Stimulated activated CD4-positive, alpha-beta T cell treated with anti-CD3 and anti-CD28 coated beads, TNF-alpha, amount 100 ng/mL, for 1 hour (primary cell): Measurements from ENCODE around the gene RUSC2.
"Not testable (repeated sequence)": the region's sequence is repeated elsewhere in the genome, so short reads cannot be mapped to it uniquely, and the experiment has no call there.

Experiments
- DNase-seq, 3 donors: peaks; one replicate each; pipeline ENCODE4 v3.0.0-alpha.2; 2020; ENCODE audit warnings: low read depth in 3 of 3, low spot score in 1 of 3

RUSC2 gene

GRCh38 chr9:35519692-35520363 lies 29.9 kb downstream of the RUSC2 start:
- DNase-seq: no peak

DNA sequence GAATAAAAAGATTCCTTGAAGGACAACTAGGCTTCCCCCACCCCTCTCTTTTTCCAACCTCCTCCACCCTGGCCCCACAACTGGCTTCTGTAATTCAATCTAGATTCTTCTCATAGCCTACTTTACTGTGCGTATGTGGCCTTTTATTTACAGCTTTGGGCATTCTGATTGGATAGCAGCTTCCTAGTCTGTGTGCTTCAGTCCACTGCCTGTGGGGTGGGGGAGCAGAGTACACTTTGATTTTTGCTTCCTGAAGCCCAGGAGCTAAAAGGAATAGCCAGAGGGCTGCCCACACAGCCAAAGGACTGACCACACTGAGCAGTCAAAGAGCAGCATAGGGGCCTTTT lies 30.4 kb downstream of the RUSC2 start:
- DNase-seq: no peak

DNA sequence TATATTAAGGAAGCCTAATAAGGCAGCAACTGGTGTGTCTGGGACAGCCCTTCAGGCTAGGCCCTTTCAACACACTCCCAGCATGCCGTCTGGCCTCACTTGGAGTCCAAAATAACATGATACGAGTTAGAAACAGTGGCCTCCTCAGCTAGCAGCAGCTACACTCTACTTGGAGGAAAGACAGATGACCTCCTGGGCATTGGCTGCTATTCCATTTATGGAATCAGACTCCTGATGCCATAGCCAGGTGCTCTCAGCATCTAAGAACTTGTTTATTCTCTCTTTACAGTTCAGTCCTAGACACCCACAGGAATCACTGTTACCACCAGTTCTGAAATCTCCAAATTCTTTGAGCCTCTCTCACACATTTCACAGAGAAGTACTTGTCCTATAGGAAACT lies 31.8 kb downstream of the RUSC2 start:
- no peak for DNase-seq

DNA sequence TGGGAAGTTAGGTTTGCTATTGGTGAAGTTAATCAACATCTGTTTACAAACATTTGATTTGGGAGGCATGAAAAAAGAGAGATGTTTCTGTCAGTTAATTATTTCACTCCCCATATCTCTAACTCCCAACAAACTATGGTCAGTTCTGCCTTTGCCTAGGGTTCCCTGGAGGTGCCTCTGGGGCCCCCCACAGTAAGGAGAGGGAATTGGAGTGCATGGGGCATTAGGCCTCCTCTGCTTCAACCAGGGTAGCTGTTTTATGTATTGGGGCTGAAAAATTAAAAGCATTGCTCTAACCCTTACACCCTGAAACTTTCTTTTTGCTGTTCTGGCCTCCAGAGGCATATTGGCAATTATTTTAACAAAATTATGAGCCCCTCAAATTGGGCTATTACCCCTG lies 32.3 kb downstream of the RUSC2 start:
- DNase-seq: no peak

DNA sequence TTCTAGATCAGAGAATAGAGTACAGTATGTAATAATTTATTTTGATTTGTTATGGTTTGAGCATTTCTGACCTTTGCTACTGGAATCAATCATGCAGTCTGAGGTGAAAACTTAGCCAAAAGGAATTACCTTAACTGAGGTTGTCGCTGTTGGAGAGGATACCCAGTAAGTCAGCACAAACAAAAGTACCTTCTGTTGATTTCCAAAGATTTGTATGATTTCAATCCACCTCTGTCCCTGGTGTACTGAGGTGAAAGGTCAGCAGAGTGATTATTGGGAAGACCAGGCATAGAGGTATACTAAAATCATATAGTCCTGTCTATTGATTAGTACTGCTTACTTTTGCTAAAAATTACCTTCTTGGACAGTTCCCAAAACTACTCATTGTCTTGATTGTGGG lies 32.8 kb downstream of the RUSC2 start:
- no peak for DNase-seq

DNA sequence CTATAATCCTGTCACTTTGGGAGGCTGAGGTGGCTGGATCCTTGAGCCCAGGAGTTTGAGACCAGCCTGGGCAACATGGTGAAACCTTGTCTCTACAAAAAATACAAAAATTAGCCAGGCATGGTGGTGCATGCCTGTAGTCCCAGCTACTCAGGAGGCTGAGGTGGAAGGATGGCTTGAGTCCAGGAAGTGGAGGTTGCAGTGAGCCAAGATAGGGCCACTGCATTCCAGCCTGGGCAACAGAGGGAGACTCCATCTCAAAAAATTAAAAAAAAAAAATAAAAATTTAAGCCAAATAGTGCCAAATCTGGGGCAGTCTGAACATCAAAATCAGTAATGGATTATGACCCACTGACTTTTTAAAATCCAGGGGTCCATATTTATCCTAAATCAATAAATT lies 33.6 kb downstream of the RUSC2 start:
- DNase-seq: not testable (repeated sequence)

DNA sequence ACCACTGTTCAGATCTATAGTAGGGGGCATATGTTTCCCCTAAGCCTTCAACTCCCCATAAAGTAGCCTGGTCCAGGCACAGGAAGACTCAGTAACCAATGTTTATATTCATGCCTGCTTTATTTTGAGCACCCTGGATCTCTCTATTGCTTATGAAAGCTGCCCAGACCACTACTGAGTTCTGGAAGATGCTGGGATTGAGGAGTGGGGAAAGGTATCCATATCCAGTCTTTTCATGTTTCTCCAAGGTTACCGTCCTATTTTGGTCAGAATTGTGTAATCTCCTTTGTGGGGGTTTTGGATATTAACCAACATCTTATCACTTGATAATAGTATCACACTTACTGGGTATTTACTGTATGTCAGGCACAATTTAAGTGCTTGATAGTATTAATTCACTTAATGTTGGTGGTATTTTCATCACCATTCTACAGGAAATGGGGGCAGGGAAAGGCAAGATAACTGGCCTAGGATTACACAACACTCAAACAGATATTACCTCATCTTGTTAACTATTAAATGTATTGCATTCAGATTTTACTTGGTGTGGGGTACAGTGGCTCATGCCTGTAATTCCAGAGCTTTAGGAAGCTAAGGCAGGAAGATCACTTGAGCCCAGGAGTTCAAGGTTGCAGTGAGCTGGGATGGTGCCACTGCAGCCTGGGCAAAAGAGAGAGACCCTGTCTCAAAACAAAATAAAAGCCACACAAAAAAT lies 36.3 kb downstream of the RUSC2 start:
- DNase-seq: no peak

DNA sequence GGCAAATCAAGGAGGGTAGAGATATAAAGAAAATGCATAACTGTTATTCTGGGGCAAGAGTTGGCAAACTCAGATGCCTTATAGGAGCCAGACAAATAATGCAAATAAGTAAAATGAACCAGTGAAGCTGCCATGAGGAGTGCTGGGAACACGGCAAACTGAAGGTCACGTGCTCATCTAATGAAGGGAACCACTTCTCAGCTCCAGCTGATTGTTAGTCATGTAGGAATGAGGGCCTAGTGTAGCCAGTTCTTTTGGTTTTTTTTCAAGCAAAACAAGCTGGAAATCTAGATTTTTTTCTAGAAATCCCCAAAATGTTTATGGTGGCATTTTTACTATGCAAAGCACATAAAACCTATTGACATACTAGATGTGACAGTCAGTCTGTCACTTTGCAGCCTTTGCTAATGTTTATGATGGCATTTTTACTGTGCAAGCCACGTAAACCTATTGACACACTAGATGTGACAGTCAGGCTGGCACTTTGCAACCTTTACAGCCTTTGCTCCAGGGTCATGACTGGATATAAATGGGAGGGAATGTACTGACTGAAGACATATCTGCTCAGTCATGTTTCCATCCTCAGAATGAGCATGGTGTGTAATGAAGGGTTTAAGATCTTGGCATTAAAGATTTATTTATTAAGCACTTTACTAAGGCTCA lies 39.4 kb downstream of the RUSC2 start:
- DNase-seq: no peak

DNA sequence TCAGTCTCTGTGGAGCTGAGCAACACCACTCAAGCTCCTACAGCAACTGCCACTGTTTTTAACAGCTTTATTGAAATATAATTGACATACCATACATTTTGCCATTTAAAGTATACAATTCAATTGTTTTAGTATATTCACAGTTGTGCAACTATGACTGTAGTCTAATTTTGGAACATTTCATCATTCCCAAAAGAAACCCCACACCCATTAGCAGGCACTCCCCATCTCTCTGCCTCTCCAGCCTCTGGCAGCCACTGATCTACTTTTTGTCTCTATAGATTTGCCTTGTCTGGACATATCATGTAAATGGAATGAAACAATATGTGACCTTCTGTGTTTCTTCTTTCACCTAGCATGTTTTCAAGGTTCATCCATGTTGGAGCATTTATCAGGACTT lies 43.5 kb downstream of the RUSC2 start:
- no peak for DNase-seq

DNA sequence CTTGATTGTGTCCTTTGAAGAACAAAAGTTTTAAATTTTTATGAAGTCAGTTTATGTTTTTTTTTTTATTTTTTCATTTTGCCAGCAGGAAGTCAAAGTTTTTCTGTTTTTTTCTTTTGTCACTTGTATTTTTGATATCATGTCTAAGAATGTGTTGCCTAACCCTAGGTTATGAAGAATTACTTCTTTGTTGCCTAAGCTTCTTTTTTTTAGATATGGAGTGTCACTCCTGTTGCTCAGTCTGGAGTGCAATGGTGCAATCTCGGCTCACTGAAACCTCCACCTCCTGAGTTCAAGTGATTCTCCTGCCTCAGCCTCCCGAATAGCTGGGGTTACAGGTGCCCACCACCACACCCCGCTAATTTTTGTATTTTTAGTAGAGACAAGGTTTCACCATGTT lies 45.0 kb downstream of the RUSC2 start:
- DNase-seq: not testable (repeated sequence)

DNA sequence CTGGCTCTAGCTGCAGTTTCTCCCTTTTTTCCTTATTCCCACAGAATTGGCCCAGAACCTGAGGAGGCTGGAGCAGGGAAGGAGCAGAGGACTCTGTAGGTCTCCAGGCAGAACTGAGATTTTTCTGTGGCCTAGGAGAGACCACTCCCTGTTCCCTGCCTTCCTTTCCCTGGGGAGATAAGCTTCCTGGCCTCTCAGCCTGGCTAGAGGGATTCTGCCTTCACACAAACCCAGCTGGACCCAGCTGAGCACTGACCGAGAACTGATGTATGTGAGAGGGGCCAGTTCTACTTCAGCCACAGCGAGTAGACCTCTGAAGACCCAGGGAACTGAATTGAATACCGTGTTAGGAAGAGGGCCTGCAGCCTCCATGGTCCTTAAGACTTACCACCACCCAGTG lies 48.0 kb downstream of the RUSC2 start:
- no peak for DNase-seq

DNA sequence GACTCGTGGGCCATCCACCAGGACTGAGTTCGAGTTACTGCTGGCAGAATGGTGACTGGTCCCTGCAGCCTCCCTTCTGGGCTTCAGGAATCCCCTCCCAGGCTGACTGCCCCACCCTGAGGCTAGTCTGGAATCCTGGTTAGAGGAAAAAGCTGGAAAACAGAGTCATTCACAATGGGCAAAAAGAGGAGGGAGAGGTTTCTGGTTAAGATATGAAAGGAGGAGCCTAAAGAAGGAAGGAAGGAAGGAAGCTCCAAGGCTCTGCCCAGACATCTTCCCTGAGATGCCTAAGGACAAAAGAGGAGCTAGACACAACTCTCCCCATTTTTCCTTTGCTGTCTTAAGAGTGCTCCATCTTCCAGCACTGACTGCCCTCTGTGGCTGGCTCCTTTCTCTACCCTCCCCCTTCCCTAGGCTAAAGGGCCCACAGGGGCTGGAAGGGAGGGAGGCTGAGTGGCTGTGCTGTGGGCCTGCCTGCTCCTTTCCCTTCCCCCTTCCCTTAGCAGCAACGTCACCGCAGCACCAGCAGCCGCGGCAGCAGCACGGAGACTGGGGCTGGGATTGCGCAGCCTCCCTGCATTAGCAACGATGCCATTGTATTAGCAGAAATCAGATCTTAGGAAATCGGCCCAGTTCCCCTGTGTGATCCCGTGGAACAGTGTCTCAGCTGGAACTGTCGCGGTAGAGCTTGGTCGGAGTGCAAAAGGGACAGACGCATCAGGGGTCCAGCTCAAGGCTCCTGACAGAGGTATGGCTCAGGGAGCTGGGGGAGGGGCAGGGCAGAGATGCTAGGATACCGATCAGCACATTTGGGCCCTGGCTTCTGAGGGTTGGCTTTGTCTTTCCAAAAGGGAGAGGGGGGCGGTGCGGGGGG lies 48.7 kb downstream of the RUSC2 start:
- DNase-seq: no peak
